Islet precursor cell (in vitro differentiated cells): ENCODE data around the gene CFAP77.

Experiments used
- DNase-seq: peaks from one replicate; pipeline ENCODE4 v3.0.0-alpha.2; 2018

CFAP77 gene

GRCh38 chr9:132497731-132498130, 87.7 kb downstream of the CFAP77 start:
- DNase-seq = no peak

GRCh38 chr9:132498531-132499210, 88.7 kb downstream of the CFAP77 start:
- DNase-seq = no peak

GRCh38 chr9:132499251-132499650, 89.2 kb downstream of the CFAP77 start:
- no peak for DNase-seq

- DNase-seq = no peak
These were observed 90.2 kb downstream of the CFAP77 start for GRCh38 chr9:132500193-132500592.

GRCh38 chr9:132502480-132502879, 92.5 kb downstream of the CFAP77 start:
- DNase-seq = no peak

- DNase-seq = no peak
These were observed 93.1 kb downstream of the CFAP77 start for GRCh38 chr9:132503116-132503515.

GRCh38 chr9:132504488-132504887, 94.5 kb downstream of the CFAP77 start:
- no peak for DNase-seq

GRCh38 chr9:132505991-132506655, 96.1 kb downstream of the CFAP77 start:
- no peak for DNase-seq

GRCh38 chr9:132506977-132507669, 97.1 kb downstream of the CFAP77 start:
- no peak for DNase-seq

GRCh38 chr9:132507670-132508469, 97.9 kb downstream of the CFAP77 start:
- DNase-seq = peak; percentile 81

- DNase-seq = no peak
These were observed 100.2 kb downstream of the CFAP77 start for GRCh38 chr9:132509928-132510874.

GRCh38 chr9:132511191-132511999, 101.4 kb downstream of the CFAP77 start:
- no peak for DNase-seq

- DNase-seq = no peak
These were observed 103.4 kb downstream of the CFAP77 start for GRCh38 chr9:132513416-132513815.

GRCh38 chr9:132514011-132514744, 104.2 kb downstream of the CFAP77 start:
- no peak for DNase-seq

GRCh38 chr9:132514821-132515220, 104.8 kb downstream of the CFAP77 start:
- DNase-seq = no peak

- no peak for DNase-seq
These were observed 106.3 kb downstream of the CFAP77 start for GRCh38 chr9:132516301-132516700.

GRCh38 chr9:132516911-132517310, 106.9 kb downstream of the CFAP77 start:
- DNase-seq = no peak

- DNase-seq = no peak
These were observed 108.0 kb downstream of the CFAP77 start for GRCh38 chr9:132517815-132518550.

- DNase-seq = no peak
These were observed 108.6 kb downstream of the CFAP77 start for GRCh38 chr9:132518626-132519025.

GRCh38 chr9:132519033-132519432, 109.0 kb downstream of the CFAP77 start:
- DNase-seq = no peak
